Spleen (tissue), 11 donors: ENCODE results near the gene ROCK1. TPM values are rescaled to one million over a fixed set of nuclear protein-coding genes. Genes with fewer than 3 reads are reported as not detected.
A peak's percentile ranks its signal among the peaks of the same experiment; 100 is the strongest.

Source experiments
- DNase-seq: peaks from one replicate; pipeline ENCODE4 v3.0.0-alpha.2; 2020
- H3K27ac ChIP-seq, 8 donors: fragments of 200-600 bp; sonication (generic) in 7 of 8; 1 replicate in 4 of 8; 2 replicates in 4 of 8; pipeline versions ENCODE4 v1.5.0 to v1.8.0; 2016 to 2021; ENCODE audit warnings: inconsistent platforms in 4 of 8, mild to moderate bottlenecking in 4 of 8, moderate library complexity in 1 of 8
- H3K27me3 ChIP-seq, 7 donors: fragments of 200-600 bp; sonication (generic) in 6 of 7; replicated peaks in 1 of 7; 1 replicate in 4 of 7; 2 replicates in 3 of 7; pipeline versions ENCODE4 v1.5.0 to v1.8.0; 2016 to 2021; ENCODE audit warnings: inconsistent platforms in 3 of 7, mild to moderate bottlenecking in 1 of 7
- H3K36me3 ChIP-seq, 6 donors: fragments of 200-600 bp; sonication (generic) in 5 of 6; 1 replicate in 4 of 6; 2 replicates in 2 of 6; pipeline versions ENCODE4 v1.5.0 to v1.8.0; 2016 to 2021; ENCODE audit warnings: inconsistent platforms in 2 of 6
- H3K4me1 ChIP-seq, 6 donors: fragments of 200-600 bp; sonication (generic) in 5 of 6; 1 replicate in 3 of 6; 2 replicates in 3 of 6; pipeline versions ENCODE4 v1.5.0 to v1.8.0; 2016 to 2021; ENCODE audit warnings: inconsistent platforms in 3 of 6
- H3K4me3 ChIP-seq, 8 donors: fragments of 200-600 bp; sonication (generic) in 7 of 8; 1 replicate in 4 of 8; 2 replicates in 4 of 8; pipeline versions ENCODE4 v1.5.0 to v1.8.0; 2016 to 2021; ENCODE audit warnings: inconsistent platforms in 4 of 8, mild to moderate bottlenecking in 4 of 8, moderate library complexity in 2 of 8
- H3K9me3 ChIP-seq, 8 donors: fragments of 200-600 bp; sonication (generic) in 7 of 8; 1 replicate in 4 of 8; 2 replicates in 4 of 8; pipeline versions ENCODE4 v1.5.0 to v1.8.0; 2016 to 2021; ENCODE audit warnings: inconsistent platforms in 4 of 8
- CTCF ChIP-seq, 11 experiments: fragments of 200-600 bp in 7 of 11; fragments of 450-650 bp in 4 of 11; sonication (generic) in 4 of 11; IDR thresholded peaks in 8 of 11; conservative IDR thresholded peaks in 3 of 11; 1 replicate in 7 of 11; 2 replicates in 4 of 11; pipeline versions ENCODE4 v1.4.0 to v1.8.0; 2016 to 2021; ENCODE audit warnings: antibody characterized with exemption in 11 of 11, inconsistent platforms in 4 of 11, mild to moderate bottlenecking in 1 of 11
- POLR2A ChIP-seq, 3 donors: fragments of 450-650 bp; IDR thresholded peaks; one replicate each; pipeline ENCODE4 v1.5.1; 2017; ENCODE audit warnings: antibody characterized with exemption in 3 of 3, mild to moderate bottlenecking in 1 of 3
- POLR2AphosphoS5 ChIP-seq, 3 donors: sonication (generic); formaldehyde crosslinking; IDR thresholded peaks; one replicate each; pipeline ENCODE4 v1.5.1; 2017; ENCODE audit warnings: antibody characterized with exemption in 3 of 3
- WGBS, 5 donors: extraction: QIAGEN DNeasy Blood & Tissue Kit in 3 of 5; methylation state at CpG; one replicate each; pipeline versions ENCODE4 v1.1.5 to v1.1.7; 2013 to 2018; 5-methylcytosine and 5-hydroxymethylcytosine counted together
- intact Hi-C: fragments of 100-400 bp; cut with DNase I; formaldehyde crosslinking; loops from one replicate; pipeline ENCODE4 v1.15.0; 2023; ENCODE audit warnings: low total_unique reads
- polyA plus RNA-seq, 3 donors: library from polyadenylated mRNA; stranded (reverse); fragments of 200-250 nt; gene quantifications; one replicate each; pipeline ENCODE4 v1.2.1, GENCODE V29; 2013
- total RNA-seq, 7 donors: library from RNA; depleted of rRNA in 3 of 7; stranded (reverse); fragments of >200 nt in 3 of 7; fragmentation: NEBNext Ultra II Directional in 4 of 7; extraction: Animal tissue kit (Norgen Biotek cat#: 25700) in 4 of 7; gene quantifications; one replicate each; pipeline versions ENCODE4 v1.1.0 to v1.2.1, GENCODE V29; 2016 to 2021
- donor health status: healthy with polysubstance abuse.
- donor health status: DM: no; HTN: no; CAD: no; lungs with moderate emphysema.
- donor health status: DM: no; HTN: no; CAD: no.
- donor health status: Bipolar disorder and iron deficiency.
- donor health status: healthy.
- donor health status: DM: no; HTN: no; CAD: no.
- donor health status: DM: yes; HTN: yes; CAD: no.

ROCK1 gene
- total and polyA plus RNA-seq, 10 donors: 8.9 to 111 (median 77.3) TPM

GRCh38 chr18:21100678-21101077 lies 10.9 kb downstream of the ROCK1 start:
- no peak for DNase-seq
- WGBS, 5 donors: 32 to 68% (median 61%) methylated on average over 2 of the region's 2 CpGs
- no peaks in the 10 kb centered on the region for H3K27me3 ChIP-seq
- no peaks in the 10 kb centered on the region for H3K36me3 ChIP-seq
- H3K4me3 ChIP-seq: no peak overlapping the region
- peaks cover 33 to 100% (median 86%) of the 10 kb centered on the region in 6 donors for H3K4me1 ChIP-seq
- intact Hi-C loops: loop anchor here (10.0 kb wide), 1 partner anchor 126 kb away; no protein-coding TSS in a partner anchor
- no peaks in the 10 kb centered on the region for H3K9me3 ChIP-seq
- H3K27ac ChIP-seq: peak overlapping the region in 3 of 8 donors; percentile 2 to 28 (median 8)
- TF ChIP-seq POLR2A (IDR thresholded peaks at IDR 0.05): no peak
- TF ChIP-seq CTCF (IDR thresholded peaks at IDR 0.05 in 8 of 11, conservative IDR thresholded peaks at IDR 0.05 in 3 of 11): no peak
- no peak for TF ChIP-seq POLR2AphosphoS5 (IDR thresholded peaks at IDR 0.05)

GRCh38 chr18:21100146-21100545 lies 11.5 kb downstream of the ROCK1 start:
- H3K4me1 ChIP-seq: peaks cover 33 to 100% (median 82%) of the 10 kb centered on the region in 6 donors
- intact Hi-C loops: loop anchor here (10.0 kb wide), 1 partner anchor 125 kb away; no protein-coding TSS in a partner anchor
- no peaks in the 10 kb centered on the region for H3K36me3 ChIP-seq

GRCh38 chr18:21099442-21099841 lies 12.2 kb downstream of the ROCK1 start:
- Histone ChIP-seq H3K4me3 (peak overlapping the region in 1 of 8 donors; percentile 34), H3K9me3 (no peaks in the 10 kb centered on the region), H3K27me3 (no peaks in the 10 kb centered on the region), H3K27ac (peak overlapping the region in 4 of 8 donors; percentile 2 to 15 (median 8)), H3K4me1 (peaks cover 33 to 100% (median 77%) of the 10 kb centered on the region in 6 donors), H3K36me3 (peaks cover 0 to 3% (median 0%) of the 10 kb centered on the region in 6 donors)
- intact Hi-C loops: no loop called here
- WGBS, 5 donors: 48 to 63% (median 52%) methylated on average over 9 of the region's 9 CpGs
- TF ChIP-seq POLR2AphosphoS5 (IDR thresholded peaks at IDR 0.05) (peak in 1 of 3 donors; percentile 17), POLR2A (IDR thresholded peaks at IDR 0.05) (no peak)
- peak; percentile 80 for DNase-seq

More at GRCh38 chr18:21100146-21100545, 11.5 kb downstream of the ROCK1 start:
- H3K9me3 ChIP-seq: no peaks in the 10 kb centered on the region
- peak overlapping the region in 1 of 8 donors; percentile 2 for H3K27ac ChIP-seq
- TF ChIP-seq POLR2A (IDR thresholded peaks at IDR 0.05): no peak
- TF ChIP-seq POLR2AphosphoS5 (IDR thresholded peaks at IDR 0.05): no peak
- no peak for DNase-seq
- no peak overlapping the region for H3K4me3 ChIP-seq
- H3K27me3 ChIP-seq: no peaks in the 10 kb centered on the region

GRCh38 chr18:21096760-21097159 lies 14.9 kb downstream of the ROCK1 start:
- Histone ChIP-seq H3K4me3 (no peak overlapping the region), H3K4me1 (peaks cover 26 to 99% (median 61%) of the 10 kb centered on the region in 6 donors), H3K9me3 (no peaks in the 10 kb centered on the region), H3K36me3 (peaks cover 0 to 7% (median 0%) of the 10 kb centered on the region in 6 donors), H3K27me3 (no peaks in the 10 kb centered on the region), H3K27ac (no peak overlapping the region)
- TF ChIP-seq POLR2AphosphoS5 (IDR thresholded peaks at IDR 0.05): no peak
- no peak for TF ChIP-seq POLR2A (IDR thresholded peaks at IDR 0.05)
- no peak for TF ChIP-seq CTCF (IDR thresholded peaks at IDR 0.05 in 8 of 11, conservative IDR thresholded peaks at IDR 0.05 in 3 of 11)
- intact Hi-C loops: no loop called here
- 92 to 95% (median 94%) methylated on average over 2 of the region's 2 CpGs for WGBS, 5 donors
- no peak for DNase-seq

- peaks cover 0 to 7% (median 0%) of the 10 kb centered on the region in 6 donors for H3K36me3 ChIP-seq
These were observed 18.5 kb downstream of the ROCK1 start for GRCh38 chr18:21093133-21093532.

More at GRCh38 chr18:21093133-21093532, 18.5 kb downstream of the ROCK1 start:
- no peak for TF ChIP-seq POLR2AphosphoS5 (IDR thresholded peaks at IDR 0.05)
- DNase-seq: no peak
- H3K4me3 ChIP-seq: no peak overlapping the region
- no peak overlapping the region for H3K27ac ChIP-seq
- 91 to 95% (median 93%) methylated on average over 3 of the region's 3 CpGs for WGBS, 5 donors
- no peaks in the 10 kb centered on the region for H3K9me3 ChIP-seq
- no peaks in the 10 kb centered on the region for H3K27me3 ChIP-seq
- peaks cover 9 to 98% (median 36%) of the 10 kb centered on the region in 6 donors for H3K4me1 ChIP-seq
- intact Hi-C loops: no loop called here
